ENCODE measurements around the gene PPFIBP2. TPM values are rescaled to one million over a fixed set of nuclear protein-coding genes. Genes with fewer than 3 reads are reported as not detected.
A peak's percentile ranks its signal among the peaks of the same experiment; 100 is the strongest.

PPFIBP2 gene
- total and polyA plus RNA-seq, 10 of the 15 experiments (the other 5 are each of a cell fraction or from before 2014, with no cell fraction given): 17.3 to 56.3 (median 39.2) TPM

GRCh38 chr11:7520011-7520942, 6.5 kb downstream of the PPFIBP2 start (continued):
- TF ChIP-seq KAT2A (conservative IDR thresholded peaks at IDR 0.05; ENCODE audit: control insufficient read depth, low read depth, low read length) (no peak), ZNF24 (IDR thresholded peaks at IDR 0.05) (no peak), CEBPB (IDR thresholded peaks at IDR 0.05; ENCODE audit: borderline replicate concordance in 1 of 2, low read depth in 2 of 2, low read length in 2 of 2) (no peak), E2F8 (IDR thresholded peaks at IDR 0.05; ENCODE audit: low read depth, partially characterized antibody) (no peak), NR2F1 (conservative IDR thresholded peaks at IDR 0.05) (no peak), HDGF (IDR thresholded peaks at IDR 0.05) (0 out of 2 replicates have a peak, but pooled peaks have one; percentile 8), YBX1 (IDR thresholded peaks at IDR 0.05) (no peak), NR2C1 (IDR thresholded peaks at IDR 0.05) (no peak), IRF3 (IDR thresholded peaks at IDR 0.05) (no peak), GABPA (IDR thresholded peaks at IDR 0.05; ENCODE audit: low read depth) (no peak), KDM1A (IDR thresholded peaks at IDR 0.05; ENCODE audit: borderline replicate concordance) (no peak)

All from GM12878 (cell line).